HG02798 (cell line): ENCODE data around the gene VEGFC.

ENCODE experiments used
- ATAC-seq: cut with Tn5 transposase; IDR thresholded peaks from one replicate; pipeline ENCODE4 v1.9.1; 2021; ENCODE audit warnings: mild to moderate bottlenecking; ENCODE audit not compliant: unreplicated experiment, poor library complexity

The VEGFC gene

DNA sequence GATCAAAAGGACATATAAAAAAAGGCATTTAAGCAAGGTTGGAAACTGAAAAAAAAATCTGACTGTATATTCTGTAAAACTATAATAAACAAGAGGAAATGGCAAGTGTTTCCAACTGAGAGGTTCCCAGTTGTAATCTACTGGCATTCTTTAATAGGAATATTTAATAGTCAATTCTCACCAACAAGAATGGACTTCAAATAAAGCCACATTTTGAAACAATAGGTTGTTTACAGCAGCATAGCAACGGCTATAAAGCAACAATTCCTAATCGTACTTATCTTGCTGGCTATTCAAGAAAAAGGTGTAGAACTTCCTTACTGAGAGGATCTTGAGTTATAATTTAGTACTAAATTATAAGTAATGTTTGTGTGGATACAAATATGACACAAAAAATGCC lies 75.5 kb downstream of the VEGFC start:
- ATAC-seq: no peak

DNA sequence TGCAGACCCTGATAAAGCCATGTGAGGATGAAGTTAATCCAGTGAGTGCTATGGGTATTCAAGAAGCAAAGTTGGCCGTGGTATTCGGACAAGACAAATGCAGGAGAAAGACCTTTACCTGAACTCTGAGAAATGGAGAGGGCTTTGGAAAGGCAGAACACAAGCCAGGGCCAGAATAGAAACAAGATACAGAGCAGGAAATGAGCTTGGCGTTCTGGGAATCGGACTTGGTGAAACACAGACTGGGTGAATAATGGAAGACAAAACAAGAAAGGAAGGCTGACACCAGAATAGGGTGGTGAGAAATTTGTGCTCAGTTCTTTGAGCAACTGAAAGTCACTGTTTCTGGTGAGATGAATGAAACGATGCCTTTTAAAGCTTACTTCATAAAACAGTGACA lies 83.3 kb downstream of the VEGFC start:
- no peak for ATAC-seq

- ATAC-seq: no peak
Measured at GRCh38 chr4:176708771-176709311, 83.9 kb downstream of the VEGFC start.

GRCh38 chr4:176690716-176691115 lies 102.0 kb downstream of the VEGFC start:
- ATAC-seq: no peak

GRCh38 chr4:176680668-176681180 lies 112.0 kb downstream of the VEGFC start:
- ATAC-seq: no peak

- ATAC-seq: no peak
Measured at GRCh38 chr4:176676901-176677300, 115.8 kb downstream of the VEGFC start.

- no peak for ATAC-seq
Measured at GRCh38 chr4:176675810-176676209, 116.9 kb downstream of the VEGFC start.

DNA sequence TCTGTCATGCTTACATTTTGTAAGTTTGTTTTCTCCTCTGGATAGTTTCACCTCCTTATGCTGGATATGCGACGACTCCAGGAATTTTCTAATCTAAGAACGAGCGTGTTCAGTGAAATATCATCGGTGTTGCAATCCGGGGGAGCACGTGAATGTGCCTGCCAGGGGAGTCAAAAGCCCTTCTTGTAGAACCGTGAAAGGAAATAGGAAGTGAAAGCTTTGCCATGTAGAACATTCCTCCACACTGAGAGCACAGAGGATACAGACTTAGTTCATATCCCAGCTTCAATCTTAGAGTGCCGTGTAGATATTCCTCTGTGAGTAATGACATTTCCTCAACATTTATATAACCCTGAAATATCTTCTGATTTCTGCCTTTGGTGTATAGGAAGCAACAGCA lies 121.2 kb downstream of the VEGFC start:
- ATAC-seq: no peak

DNA sequence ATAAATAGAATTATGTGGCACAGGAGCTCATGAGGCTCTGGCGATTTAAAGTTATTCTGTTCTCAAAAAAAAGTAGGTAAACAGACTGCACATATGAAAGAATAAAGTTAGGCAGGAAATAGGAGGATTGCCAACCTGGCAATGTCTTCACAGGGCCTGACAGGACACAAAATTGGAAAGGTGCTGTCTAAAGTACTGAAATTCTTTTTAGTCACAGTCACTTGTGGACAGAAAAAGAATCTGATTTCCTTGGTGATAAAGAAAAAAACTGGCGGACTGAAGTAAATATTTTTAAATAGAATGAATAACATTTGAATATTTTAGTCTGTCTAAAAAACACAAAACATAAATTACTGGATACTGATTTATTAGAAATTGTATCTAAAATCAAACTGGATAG lies 124.4 kb downstream of the VEGFC start:
- ATAC-seq: no peak

GRCh38 chr4:176664964-176665363 lies 127.8 kb downstream of the VEGFC start:
- no peak for ATAC-seq

- ATAC-seq: no peak
Measured at GRCh38 chr4:176660561-176660960, 132.2 kb downstream of the VEGFC start.

GRCh38 chr4:176656108-176656507 lies 136.6 kb downstream of the VEGFC start:
- no peak for ATAC-seq

DNA sequence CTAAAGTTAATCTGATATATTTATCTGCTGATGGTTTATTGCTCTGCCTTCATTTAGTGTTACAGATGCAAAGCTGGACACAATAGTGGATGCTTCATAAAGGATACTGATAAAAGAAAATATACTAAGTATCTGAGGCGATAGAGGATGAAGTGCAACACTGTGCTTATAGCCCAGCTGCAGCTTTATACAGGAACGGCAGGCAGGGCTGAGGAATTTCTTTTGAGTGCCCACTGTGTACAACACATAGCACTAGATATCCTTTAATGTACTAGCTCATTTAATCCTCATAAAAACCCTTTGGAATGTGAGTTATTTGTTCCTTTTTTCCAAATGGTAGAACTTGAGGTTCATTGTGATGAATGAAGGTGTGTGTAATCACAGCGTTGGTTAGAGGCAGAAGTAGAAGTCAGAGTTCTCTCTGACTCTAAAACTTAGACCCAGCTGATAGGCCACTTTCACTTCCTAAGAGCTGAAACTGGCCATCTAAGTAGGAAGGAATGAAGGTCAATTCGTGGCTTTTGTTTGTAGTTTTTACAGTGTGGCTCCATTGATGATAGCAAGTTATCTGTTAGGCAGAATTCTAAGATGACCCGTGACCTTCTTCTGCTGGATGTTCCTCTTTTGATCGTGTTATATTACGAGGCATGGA lies 138.0 kb downstream of the VEGFC start:
- ATAC-seq: no peak

GRCh38 chr4:176653401-176654220 lies 139.1 kb downstream of the VEGFC start:
- ATAC-seq: no peak

DNA sequence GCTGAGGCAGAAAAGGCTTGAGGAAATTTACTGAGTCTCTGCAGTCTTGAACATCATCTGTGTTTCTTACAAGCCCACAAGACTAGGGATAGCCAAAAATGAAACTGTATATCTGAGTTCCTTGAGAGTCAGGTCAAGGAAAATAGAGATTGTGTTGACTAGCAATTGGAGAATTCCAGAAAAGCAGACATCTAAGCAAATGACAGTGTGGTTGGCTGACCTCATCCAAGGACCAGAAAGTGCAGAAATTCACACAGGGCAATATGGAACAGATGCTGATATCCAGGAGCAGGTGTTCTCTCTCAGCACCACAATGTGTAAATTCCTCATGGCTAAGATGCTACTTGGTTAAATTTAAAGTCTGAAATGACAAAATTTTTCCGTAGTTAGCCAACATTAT lies 146.4 kb downstream of the VEGFC start:
- no peak for ATAC-seq

- ATAC-seq: no peak
Measured at GRCh38 chr4:176645246-176645960, 147.3 kb downstream of the VEGFC start.

DNA sequence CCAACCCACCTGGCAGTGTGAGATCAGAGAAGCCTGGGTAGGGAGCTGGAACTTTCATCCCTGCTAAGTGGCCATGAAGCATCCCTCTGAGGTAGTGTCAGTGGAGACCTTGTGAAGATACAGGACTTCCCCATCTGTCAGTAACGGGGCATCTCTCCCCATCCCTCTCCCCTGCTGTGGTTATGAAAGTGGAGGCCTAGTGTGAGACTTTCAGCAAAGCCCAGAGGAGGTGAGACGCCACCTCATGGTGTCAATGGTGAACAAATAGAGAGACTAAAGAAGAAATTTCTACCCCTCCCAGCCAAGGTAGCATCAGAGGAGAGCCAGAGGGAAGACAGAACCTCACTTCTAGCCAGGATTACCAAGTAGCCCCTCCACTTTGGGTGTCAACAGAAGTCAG lies 150.2 kb downstream of the VEGFC start:
- ATAC-seq: peak; percentile 90

- no peak for ATAC-seq
Measured at GRCh38 chr4:176641237-176641636, 151.5 kb downstream of the VEGFC start.

DNA sequence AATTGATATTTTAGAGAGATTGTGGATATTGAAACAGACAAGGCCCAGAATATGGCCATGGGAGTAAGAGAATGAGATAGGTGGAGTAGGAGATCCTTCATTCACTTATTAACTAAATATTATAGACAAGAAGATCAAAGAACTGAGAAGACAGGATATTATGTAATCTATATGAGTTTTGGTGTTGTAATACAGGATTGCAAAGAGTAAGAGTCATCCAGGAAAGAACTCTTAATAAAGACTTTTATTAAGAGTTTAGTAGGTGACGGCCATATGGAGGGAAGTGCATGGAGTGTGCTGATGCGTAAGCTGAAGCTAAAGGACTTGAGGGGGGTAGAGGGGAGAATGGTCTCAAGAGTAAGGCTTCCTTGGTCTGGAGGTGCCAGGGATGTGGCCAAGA lies 153.7 kb downstream of the VEGFC start:
- ATAC-seq: no peak

GRCh38 chr4:176636292-176636691 lies 156.4 kb downstream of the VEGFC start:
- no peak for ATAC-seq
